HG02642 (cell line): ENCODE measurements around the gene DPPA2.
"Not testable (repeated sequence)": the region's sequence is repeated elsewhere in the genome, so short reads cannot be mapped to it uniquely, and the experiment has no call there.

Source experiments
- ATAC-seq: cut with Tn5 transposase; IDR thresholded peaks from one replicate; pipeline ENCODE4 v1.9.1; 2021; ENCODE audit warnings: mild to moderate bottlenecking; ENCODE audit not compliant: unreplicated experiment, poor library complexity

Gene DPPA2, protein sequence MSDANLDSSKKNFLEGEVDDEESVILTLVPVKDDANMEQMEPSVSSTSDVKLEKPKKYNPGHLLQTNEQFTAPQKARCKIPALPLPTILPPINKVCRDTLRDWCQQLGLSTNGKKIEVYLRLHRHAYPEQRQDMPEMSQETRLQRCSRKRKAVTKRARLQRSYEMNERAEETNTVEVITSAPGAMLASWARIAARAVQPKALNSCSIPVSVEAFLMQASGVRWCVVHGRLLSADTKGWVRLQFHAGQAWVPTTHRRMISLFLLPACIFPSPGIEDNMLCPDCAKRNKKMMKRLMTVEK

DNA sequence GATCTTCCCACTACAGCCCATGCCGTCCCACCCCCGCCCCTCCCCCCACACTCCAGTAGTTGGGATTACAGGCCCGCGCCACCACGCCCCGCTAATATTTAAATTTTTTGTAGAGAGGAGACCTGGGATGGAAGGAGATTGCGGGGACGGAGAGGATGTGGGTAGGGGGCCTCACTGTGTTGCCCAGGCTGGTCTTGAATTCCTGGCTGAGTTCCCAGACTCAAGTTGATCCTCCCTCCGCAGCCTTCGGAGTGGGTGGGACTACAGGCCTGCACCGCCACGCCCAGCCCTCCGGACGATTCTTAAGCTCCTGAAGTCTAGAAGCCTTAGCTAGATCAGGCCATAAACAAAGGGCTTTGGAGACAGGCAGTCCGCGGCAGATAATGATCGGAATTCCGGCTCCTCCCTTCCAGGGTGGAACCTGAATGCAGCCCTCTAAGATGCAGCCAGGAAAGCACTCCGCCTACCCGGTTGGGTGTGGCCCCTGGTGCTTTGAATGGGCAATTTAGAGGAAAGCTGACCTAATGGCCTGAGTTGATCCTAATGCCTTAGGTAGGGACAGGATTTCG lies at the start of gene DPPA2:
DPPA2 (minus strand) TSS at position 356 of the 569 bp plus-strand sequence. CDS start 1,975 bp downstream, outside the sequence.
- ATAC-seq: no peak

DNA sequence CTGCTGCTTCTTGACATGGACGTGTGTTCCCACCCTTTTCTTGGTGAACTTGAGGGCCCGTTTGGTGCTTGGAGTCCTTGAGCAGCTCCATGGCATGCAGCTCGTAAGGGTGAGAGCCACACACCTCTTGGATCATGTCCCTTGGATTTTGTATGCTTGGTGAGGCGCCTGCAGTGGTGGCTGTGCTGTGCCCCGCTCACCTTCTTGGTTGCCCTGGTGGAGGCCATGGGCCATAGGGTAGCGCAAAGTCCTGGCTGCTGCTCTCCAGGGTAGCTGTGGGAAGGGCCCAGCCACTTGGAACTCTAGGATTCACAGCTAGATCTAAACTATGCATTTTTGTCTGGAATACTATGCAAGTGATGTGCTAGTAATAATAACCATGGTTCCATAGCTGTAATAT lies 47.8 kb upstream of the DPPA2 start:
- no peak for ATAC-seq

DNA sequence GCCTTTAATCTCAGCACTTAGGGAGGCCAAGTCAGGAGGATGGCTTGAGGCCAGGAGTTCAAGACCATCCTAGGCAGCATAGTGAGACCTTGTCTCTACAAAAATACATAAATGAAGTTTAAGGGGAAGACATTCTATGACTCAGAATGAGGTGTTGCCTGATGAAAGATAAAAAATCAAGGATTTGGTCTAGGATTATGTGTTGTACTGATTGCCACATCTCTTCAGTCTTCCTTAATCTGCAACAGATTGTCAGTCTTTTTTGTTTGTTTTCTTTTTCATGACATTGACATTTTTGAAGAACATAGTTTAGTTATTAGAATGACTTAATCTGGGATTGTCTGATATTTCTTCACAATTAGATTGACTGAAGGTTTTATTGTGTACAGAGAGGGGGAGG lies 47.3 kb upstream of the DPPA2 start:
- ATAC-seq: no peak

DNA sequence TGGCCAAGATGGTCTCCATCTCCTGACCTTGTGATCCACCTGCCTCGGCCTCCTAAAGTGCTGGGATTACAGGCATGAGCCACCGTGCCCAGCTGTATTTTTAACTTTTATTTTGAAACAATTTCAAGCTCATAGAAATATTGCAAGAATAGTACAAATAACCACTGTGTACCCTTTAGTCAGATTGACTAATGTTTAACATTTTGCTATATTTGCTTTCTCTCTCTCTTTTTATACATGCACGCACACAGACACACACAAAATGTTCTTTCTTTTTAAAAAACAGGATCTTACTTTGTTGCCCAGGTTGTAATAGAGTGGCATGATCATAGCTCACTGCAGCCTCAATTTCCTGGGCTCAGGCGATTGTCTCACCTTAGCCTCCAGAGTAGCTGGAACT lies 46.5 kb upstream of the DPPA2 start:
- ATAC-seq: no peak

DNA sequence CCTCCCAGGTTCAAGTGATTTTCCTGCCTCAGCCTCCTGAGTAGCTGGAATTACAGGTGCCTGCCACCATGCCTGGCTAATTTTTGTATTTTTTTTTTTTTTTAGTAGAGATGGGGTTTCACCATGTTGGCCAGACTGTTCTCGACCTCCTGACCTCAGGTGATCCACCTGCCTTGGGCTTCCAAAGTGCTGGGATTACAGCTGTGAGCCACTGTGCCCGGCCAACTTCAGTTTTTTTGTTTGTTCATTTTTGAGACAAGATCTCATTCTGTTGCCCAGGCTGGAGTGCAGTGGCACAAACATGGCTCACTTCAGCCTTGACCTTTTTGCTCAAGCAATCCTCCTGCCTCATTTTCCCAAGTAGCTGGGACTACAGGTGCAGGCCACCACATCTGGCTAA lies 42.5 kb upstream of the DPPA2 start:
- ATAC-seq: not testable (repeated sequence)

DNA sequence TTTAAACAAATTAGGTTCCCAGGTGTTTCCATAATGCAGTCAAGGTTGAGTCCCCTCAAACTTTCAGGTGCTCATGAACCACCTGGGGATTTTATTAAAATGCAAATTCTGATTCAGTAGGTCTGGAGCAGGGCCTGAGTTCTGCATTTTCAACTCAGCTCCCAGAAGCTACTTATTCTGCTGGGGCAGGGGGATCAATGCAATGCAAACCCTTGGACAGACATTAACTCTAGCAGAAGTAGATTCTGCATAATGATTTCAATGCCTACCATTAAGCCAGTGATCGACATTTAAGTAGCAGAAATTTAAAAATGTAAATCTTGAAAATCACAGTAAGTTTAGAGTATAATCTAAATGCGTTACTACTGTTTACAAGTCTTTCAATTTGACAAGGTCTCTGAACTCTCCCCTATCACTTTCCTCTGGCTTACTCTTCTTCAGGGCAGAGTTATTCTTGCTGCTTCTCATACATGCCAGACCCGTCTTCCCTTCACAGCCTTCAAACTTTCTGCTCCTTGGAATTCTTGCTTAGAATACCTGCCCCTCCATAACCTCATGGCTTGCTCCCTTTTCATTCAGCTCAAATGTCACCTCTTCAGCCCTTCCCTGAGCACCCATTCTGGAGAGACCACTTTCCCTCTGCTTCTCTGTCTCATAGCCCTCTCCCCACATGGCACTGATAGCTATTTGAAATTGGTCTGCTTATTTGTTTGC lies 40.3 kb upstream of the DPPA2 start:
- no peak for ATAC-seq

DNA sequence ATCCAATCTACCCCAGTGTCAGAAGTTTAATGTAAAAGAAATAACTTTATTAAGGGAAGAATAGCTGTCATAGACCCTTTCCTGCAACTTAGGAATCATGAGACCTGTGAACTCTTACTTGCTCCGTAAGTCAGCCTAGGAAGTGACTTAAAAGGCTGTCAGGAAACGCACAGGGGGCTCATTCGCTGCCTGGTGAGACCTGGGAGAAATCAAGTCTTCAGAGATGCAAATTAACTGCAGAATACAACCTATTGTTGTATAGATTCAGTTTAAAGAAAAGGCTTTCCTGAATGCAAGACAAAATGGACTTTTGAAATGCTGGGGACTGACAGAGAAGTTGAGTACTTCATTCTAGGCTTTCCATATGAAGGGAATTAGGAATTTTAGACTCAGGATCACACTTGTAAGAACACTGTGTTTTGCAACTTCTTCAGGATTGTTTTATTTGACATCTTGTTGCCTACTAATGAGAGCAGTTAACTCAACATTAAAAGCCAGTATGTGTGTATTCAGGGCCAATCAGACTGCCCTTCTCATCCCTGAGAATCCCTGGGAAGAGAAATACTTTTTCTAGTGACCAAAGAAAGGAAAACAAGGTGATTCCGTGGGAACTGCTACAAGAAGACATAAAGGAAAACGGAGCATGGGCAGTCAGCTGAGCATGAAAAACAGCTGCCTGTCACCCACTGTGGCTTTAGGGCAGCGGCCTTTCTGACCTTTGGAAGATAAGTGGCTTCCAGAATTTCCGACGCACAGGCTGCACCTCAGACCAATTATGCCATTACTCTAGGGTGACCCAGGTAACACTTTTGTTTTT lies 39.5 kb upstream of the DPPA2 start:
- no peak for ATAC-seq

DNA sequence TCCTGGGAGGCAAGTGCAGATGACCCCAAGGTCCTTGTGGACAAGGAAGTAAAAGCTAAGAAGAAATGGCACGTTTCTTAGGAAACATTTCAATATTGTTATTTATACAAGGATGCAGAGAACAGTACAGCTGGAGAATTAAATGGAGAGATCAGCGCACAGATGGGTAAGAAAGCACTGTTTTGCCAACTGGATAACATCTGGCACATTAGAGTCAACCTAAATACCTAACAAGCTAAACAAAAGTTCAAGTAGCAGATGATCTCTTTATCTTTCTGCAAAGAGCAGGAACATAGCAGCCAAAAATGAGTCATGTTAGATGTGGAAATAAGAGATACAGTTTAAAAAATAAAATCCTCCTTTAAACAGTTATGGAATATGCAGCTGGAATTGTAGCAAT lies 36.7 kb upstream of the DPPA2 start:
- ATAC-seq: no peak

DNA sequence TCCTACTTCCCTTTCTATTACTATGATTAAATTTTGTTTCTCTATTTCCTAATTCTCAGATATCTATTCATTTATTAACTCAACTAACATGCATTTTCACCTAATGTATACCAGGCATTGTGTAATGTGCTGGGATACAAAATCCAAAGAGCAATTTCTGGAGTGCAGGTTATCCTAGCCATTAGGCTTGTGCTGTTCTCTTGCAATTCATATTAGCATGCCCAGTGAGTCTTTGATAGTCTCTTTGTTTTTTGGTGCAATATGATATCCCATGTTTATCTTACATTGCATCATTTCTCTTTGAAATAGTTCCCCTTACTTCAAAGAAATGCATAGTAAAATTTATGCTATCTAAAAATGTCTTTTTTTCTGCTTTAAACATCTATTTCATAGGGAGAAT lies 34.9 kb upstream of the DPPA2 start:
- ATAC-seq: no peak

DNA sequence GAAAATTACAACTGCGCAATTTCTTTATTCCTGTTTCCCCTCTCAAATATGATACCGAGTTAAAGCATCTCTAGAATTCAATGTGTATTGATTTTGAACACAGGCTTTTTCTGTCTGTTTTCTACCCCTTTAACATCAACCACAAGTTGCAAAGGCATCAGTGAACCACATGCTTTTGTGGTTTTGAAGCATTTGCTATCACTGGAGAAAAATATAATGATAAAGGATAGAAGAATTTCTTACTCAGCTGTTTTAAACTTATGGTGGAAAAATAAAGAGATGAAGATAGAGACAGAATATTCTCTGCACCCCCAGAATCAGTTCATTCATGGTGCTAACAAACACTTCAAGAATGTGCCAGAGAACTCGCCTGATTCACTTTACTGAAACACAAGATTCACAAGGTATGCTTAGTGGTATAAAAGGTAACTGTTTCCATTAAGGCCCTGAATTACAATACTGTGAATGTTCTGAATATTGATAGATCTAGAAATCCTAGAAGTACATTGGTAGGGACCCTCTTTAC lies 30.5 kb upstream of the DPPA2 start:
- ATAC-seq: no peak

DNA sequence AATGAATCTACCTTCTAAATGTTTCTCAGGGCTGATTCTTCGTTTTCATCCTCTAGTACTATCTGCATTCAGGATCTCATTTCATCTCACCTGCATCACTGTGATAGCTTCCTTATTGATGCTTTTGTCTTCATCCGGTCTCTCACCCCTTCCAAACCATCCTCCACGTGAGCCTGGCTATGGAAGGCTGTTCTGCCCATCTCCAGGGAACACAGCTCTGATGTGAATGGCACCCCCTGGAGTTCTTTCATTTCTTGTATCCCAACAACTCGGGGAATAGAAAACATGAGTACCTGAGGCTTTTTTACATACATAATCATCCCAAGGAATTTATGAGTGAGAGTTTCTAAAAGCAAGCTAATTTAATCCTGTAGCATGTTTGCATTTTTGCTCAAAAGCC lies 29.8 kb upstream of the DPPA2 start:
- ATAC-seq: no peak

DNA sequence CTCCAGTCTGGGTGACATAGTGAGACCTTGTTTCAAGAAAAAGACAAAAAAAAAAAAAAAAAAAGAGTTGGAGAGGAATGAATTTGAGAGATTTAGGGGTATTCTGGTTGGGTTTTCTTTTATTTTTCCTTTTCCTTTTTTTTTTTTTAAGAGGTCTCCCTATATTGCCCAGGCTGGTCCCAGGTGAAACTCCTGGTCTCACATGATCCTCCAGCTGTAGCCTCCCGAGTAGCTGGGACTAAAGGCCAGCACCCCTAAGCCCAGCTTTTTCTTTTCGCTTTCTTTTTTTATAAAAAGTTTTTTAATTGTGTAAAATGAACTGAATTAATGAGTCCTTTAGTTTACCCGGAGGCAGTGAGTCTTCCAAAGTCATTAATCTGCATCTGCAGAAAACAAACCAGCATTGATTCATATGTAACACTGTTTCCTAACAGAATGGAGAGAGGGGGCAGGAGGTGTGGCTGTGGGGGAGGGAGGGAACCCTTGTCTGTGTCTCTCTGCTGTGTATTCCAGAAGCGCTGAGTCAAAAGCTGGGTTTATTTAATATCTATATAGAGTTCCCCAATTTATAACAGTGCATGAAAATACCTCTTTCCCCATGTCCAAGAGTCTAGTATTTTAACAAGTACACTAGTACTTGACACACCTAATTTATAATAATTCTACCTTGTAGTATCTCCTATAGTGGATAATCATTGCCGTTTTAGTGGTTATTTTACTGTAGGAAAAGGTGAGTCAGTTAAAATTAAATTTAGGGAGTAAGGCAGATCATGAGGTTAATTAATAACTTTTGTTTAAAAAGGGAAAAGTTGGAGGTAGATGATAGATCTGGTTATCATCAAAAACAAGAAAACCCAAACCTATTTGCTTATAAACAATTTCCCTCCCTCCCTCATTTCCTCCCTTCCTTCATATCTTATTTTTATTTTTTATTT lies 23.7 kb upstream of the DPPA2 start:
- ATAC-seq: no peak

DNA sequence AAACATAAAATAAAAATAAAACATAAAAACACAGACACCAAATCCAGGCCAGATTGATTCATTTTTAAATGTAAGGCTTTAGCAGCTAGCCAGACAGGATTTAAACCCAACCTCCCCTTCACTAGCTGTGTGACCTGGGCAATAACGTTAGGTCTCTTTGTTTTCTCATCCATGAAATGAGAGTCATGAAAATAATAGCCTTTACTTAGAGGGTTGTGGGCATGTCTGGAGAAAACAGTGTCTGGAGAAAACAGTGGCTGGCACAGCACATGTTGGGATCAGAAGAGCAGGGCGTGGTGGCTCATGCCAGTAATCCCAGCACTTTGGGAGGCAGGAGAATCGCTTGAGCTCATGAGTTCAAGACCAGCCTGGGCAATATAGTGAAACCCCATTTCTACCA lies 22.9 kb upstream of the DPPA2 start:
- ATAC-seq: no peak

DNA sequence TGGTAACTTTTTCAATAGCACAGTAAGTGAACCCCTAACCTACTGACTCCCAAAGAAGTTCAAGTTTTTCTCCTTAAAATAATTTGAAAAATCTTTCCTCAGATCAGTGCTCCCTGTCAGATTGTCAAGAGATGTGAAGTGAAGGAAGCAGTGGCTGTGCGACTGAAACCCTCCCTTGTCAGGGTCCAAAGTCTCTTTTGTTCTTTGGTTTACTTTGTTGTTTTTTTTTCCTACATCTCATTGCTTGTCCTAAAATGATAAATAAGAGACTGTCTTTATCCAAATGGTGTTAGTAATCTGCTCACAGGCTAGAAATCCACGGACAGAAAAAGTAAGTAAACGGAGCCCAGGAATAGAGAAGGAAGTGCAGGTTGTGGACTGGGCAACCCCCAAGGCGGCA lies 22.0 kb upstream of the DPPA2 start:
- no peak for ATAC-seq

DNA sequence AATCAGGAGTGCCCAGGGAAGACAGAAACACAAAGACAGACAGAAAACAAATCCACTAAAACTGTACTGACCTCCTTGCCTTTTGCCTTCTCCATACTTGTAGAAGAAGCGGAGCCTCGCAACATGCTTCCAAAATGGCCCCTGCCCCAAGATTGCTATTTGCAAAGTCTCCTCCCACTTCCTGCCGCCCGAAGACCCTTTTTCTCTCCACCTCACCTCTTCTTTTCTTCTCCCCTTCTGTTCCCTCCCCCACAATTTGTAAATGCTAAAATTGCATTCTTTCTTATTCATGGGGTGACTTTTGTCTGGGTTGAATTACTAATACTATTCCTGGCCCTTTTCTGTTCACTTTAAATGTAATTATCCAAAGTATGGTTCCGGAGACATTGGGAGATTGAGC lies 21.1 kb upstream of the DPPA2 start, which contains the start of gene DPPA4:
DPPA4 (minus strand) TSS at position 154 of the 400 bp plus-strand sequence; CDS start at position 125, 29 bp downstream.
- ATAC-seq: no peak

DNA sequence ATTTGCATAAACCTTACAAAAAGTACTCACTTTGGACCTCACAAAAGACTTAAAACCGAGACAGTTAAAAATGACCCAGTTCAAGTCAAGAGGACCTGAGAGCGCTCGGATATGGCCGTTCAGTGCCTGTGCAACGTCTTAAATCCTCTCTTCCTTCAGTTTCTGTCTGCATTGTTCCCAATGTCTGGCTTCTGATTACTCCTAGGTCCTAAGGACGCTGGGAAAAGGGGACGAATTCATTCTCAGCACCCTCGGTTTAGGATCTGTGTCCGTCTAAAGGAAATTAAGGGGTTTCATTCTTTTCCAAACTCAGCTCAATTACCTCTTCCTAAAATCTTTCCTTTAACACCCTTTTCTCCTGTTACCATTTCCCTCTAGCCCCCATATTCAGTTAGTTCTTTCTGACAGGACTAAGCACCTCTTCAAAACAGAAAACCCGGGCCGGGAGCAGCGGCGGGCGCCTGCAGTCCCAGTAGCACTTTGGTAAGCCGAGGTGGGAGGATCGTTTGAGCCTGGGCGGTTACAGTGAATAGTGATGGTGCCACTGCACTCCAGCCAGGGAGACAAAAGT lies 20.1 kb upstream of the DPPA2 start:
- ATAC-seq: no peak

DNA sequence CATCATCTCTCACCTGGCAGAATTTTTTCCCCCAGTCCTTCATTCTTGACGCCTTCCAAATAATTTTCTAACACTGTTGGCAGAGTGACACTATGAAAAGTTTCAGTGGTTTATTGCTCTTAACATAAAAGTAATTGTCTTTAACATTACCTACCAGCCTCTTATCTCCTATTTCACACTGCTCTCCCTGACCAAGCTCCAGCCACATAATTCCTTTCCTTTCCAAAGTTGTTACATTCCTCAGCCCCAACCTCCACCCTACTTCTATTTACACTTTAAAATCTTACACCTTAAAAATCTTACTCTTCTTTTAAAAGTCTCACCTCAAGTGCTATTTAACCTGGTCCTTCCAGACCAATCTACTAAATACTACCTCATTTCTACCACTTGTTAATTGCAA lies 18.3 kb upstream of the DPPA2 start:
- ATAC-seq: no peak

DNA sequence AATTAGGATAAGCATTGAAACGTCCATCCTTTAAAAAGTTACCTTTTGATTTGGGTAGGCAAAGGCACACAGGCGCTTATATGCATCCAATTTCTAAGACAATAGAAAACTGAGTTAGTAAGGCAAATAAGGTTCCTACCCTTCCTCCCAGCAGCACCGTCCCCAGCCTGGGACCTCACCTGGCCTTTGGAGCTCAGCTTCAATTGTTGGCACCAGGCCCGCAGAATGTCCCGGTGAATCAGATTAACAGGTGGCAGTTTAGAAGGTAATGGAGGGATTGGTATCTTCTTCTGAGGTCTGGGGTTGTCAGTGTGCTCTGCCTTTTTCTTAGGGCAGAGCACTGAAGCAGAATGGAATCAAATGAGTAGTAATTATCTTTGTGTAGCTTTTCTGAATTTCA lies 15.4 kb upstream of the DPPA2 start:
- no peak for ATAC-seq

DNA sequence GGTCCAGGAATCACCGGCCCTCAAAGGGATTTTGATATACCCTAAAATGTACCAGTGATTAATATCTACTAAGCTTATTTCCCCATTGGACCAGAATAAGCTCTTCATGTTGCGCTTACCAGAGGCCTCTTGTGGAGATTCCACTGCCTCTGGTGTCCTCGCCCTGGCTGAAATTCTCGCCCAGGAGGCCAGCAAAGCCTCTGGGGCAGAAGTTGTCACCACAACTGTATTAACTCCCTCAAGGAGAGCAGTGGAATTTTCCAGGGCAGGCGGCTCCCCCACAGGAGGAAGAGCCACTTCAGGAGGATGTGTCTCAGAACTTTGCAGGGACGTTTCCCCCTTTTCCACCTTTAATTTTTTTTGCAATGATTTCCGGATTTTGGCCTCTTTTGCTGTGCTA lies 14.1 kb upstream of the DPPA2 start:
- ATAC-seq: no peak
